ENCODE data around the gene DEAF1. TPM values are rescaled to one million over a fixed set of nuclear protein-coding genes. Genes with fewer than 3 reads are reported as not detected.

The DEAF1 gene
- total RNA-seq, 1 experiment from 2014 or later, result 50.6 TPM

- no peaks in the 10 kb centered on the region for H3K9me3 ChIP-seq
- H3K4me1 Mint-ChIP-seq (ENCODE audit: low read depth, unreplicated experiment), result peaks cover 20% of the 10 kb centered on the region
- peaks cover 13% of the 10 kb centered on the region for H3K36me3 Mint-ChIP-seq (ENCODE audit: insufficient read depth, unreplicated experiment)
- no peak overlapping the region for H3K27ac Mint-ChIP-seq (ENCODE audit: unreplicated experiment)
- intact Hi-C loops (cut with micrococcal nuclease; ENCODE audit: unreplicated experiment), result no loop called here
- H3K4me3 Mint-ChIP-seq (ENCODE audit: unreplicated experiment), result no peak overlapping the region
- CTCF ChIA-PET, result no interaction called here
- no peaks in the 10 kb centered on the region for H3K27me3 Mint-ChIP-seq (ENCODE audit: insufficient read depth, unreplicated experiment)
- no peaks in the 10 kb centered on the region for H3K36me3 ChIP-seq (ENCODE audit: control insufficient read depth, insufficient read depth, low read length)
- no peak for TF ChIP-seq CTCF (IDR thresholded peaks at IDR 0.05; ENCODE audit: insufficient read depth in 1 of 2, low read depth in 1 of 2, low read length in 1 of 2, severe bottlenecking in 1 of 2, unreplicated experiment in 1 of 2)
- peaks cover 11% of the 10 kb centered on the region for H3K9me3 Mint-ChIP-seq (ENCODE audit: unreplicated experiment)
- H3K4me3 ChIP-seq (ENCODE audit: low read depth, low read length), result no peak overlapping the region
- no peaks in the 10 kb centered on the region for H3K27me3 ChIP-seq (replicated peaks; ENCODE audit: control insufficient read depth, insufficient read depth, low read length)
- no TSS peak for BruUV-seq (replicated peaks)
- DNase-seq, result no peak
- peaks cover 6% of the 10 kb centered on the region for H3K4me1 ChIP-seq
- POLR2A ChIA-PET, result no interaction called here
Observed at GRCh38 chr11:630871-631270, 64.2 kb downstream of the DEAF1 start.

- CTCF ChIA-PET, result no interaction called here
- peaks cover 27% of the 10 kb centered on the region for H3K36me3 Mint-ChIP-seq (ENCODE audit: insufficient read depth, unreplicated experiment)
- no peak for TF ChIP-seq CTCF (IDR thresholded peaks at IDR 0.05; ENCODE audit: insufficient read depth in 1 of 2, low read depth in 1 of 2, low read length in 1 of 2, severe bottlenecking in 1 of 2, unreplicated experiment in 1 of 2)
- H3K27me3 Mint-ChIP-seq (ENCODE audit: insufficient read depth, unreplicated experiment), result no peaks in the 10 kb centered on the region
- BruUV-seq (replicated peaks), result no TSS peak
- no peak overlapping the region for H3K4me3 Mint-ChIP-seq (ENCODE audit: unreplicated experiment)
- H3K27me3 ChIP-seq (replicated peaks; ENCODE audit: control insufficient read depth, insufficient read depth, low read length), result no peaks in the 10 kb centered on the region
- POLR2A ChIA-PET, result no interaction called here
- H3K27ac Mint-ChIP-seq (ENCODE audit: unreplicated experiment), result peak overlapping the region; percentile 36
- H3K4me3 ChIP-seq (ENCODE audit: low read depth, low read length), result no peak overlapping the region
- H3K9me3 ChIP-seq, result no peaks in the 10 kb centered on the region
- H3K4me1 Mint-ChIP-seq (ENCODE audit: low read depth, unreplicated experiment), result peaks cover 20% of the 10 kb centered on the region
- intact Hi-C loops (cut with micrococcal nuclease; ENCODE audit: unreplicated experiment), result no loop called here
- DNase-seq, result no peak
- H3K36me3 ChIP-seq (ENCODE audit: control insufficient read depth, insufficient read depth, low read length), result no peaks in the 10 kb centered on the region
- peaks cover 20% of the 10 kb centered on the region for H3K4me1 ChIP-seq
- peaks cover 11% of the 10 kb centered on the region for H3K9me3 Mint-ChIP-seq (ENCODE audit: unreplicated experiment)
Observed at GRCh38 chr11:629237-629583, 65.8 kb downstream of the DEAF1 start.

GRCh38 chr11:628056-628455 is 67.0 kb downstream of the DEAF1 start:
- DNase-seq, result no peak
- Mint-ChIP-seq H3K4me3 (ENCODE audit: unreplicated experiment) (peak overlapping the region; percentile 12), H3K4me1 (ENCODE audit: low read depth, unreplicated experiment) (peaks cover 20% of the 10 kb centered on the region), H3K27ac (ENCODE audit: unreplicated experiment) (peak overlapping the region; percentile 36), H3K27me3 (ENCODE audit: insufficient read depth, unreplicated experiment) (no peaks in the 10 kb centered on the region), H3K9me3 (ENCODE audit: unreplicated experiment) (peaks cover 11% of the 10 kb centered on the region), H3K36me3 (ENCODE audit: insufficient read depth, unreplicated experiment) (peaks cover 32% of the 10 kb centered on the region)
- peaks cover 25% of the 10 kb centered on the region for H3K4me1 ChIP-seq
- H3K36me3 ChIP-seq (ENCODE audit: control insufficient read depth, insufficient read depth, low read length), result no peaks in the 10 kb centered on the region
- no peaks in the 10 kb centered on the region for H3K27me3 ChIP-seq (replicated peaks; ENCODE audit: control insufficient read depth, insufficient read depth, low read length)
- TF ChIP-seq CTCF (IDR thresholded peaks at IDR 0.05; ENCODE audit: insufficient read depth in 1 of 2, low read depth in 1 of 2, low read length in 1 of 2, severe bottlenecking in 1 of 2, unreplicated experiment in 1 of 2), result no peak
- no peak overlapping the region for H3K4me3 ChIP-seq (ENCODE audit: low read depth, low read length)
- intact Hi-C loops (cut with micrococcal nuclease; ENCODE audit: unreplicated experiment), result no loop called here
- ChIA-PET POLR2A (no interaction called here), CTCF (no interaction called here)
- H3K9me3 ChIP-seq, result no peaks in the 10 kb centered on the region
- BruUV-seq (replicated peaks), result no TSS peak

Measured in Caco-2 (cell line).